Measurements from ENCODE around the gene DISC1. TPM values are rescaled to one million over a fixed set of nuclear protein-coding genes. Genes with fewer than 3 reads are reported as not detected.

The DISC1 gene
- total and polyA plus RNA-seq, 2 of the 13 experiments (the other 11 are each of a cell fraction or from before 2014, with no cell fraction given): 4.2 to 4.6 TPM

DNA sequence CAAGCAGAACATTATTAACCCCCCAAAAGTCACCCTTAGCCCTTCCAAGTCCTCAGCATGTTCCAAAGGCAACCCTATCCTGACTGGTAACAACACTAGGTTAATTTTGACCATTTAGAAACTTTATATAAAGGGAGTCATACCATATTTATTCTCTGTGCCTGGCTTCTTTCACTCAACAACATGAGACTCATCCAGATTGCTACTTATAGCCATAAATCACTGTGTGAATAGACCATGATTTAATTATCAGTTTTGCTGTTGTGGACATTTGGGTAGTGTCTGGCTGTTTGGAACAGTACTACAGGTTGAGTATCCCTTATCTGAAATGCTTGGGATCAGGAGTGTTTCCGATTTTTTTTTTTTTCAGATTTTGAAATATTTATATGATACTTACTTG, 252.1 kb downstream of the DISC1 start:
- FAIRE-seq (no peak), ATAC-seq (no peak), DNase-seq (ENCODE audit: low spot score) (no peak)
- H4K20me1 ChIP-seq (ENCODE audit: insufficient read depth, low read length): no peaks in the 10 kb centered on the region
- H3K79me2 ChIP-seq (ENCODE audit: insufficient read depth, low read length): no peaks in the 10 kb centered on the region
- in situ Hi-C loops (cut with HindIII; ENCODE audit: extremely low pct_ligation_motif_present, low pct_unique_long_range_greater_than_20kb): no loop called here
- H3K27ac ChIP-seq (ENCODE audit: extremely low read length, insufficient read depth, low read length): no peak overlapping the region
- H3K4me3 ChIP-seq (replicated peaks in 1 of 3; ENCODE audit: insufficient read depth in 1 of 3, low read depth in 2 of 3, low read length in 3 of 3): no peak overlapping the region
- H3K9me3 ChIP-seq (ENCODE audit: low read length): no peaks in the 10 kb centered on the region
- no peak overlapping the region for H2AFZ ChIP-seq (ENCODE audit: low read length)
- intact Hi-C loops (cut with micrococcal nuclease; ENCODE audit: unreplicated experiment): loop anchor here (2.0 kb wide), 1 partner anchor 70 kb away; no protein-coding TSS in a partner anchor
- H3K4me2 ChIP-seq (ENCODE audit: low read depth, low read length): no peak overlapping the region
- H3K9ac ChIP-seq (ENCODE audit: insufficient read depth, low read depth, low read length): no peak overlapping the region
- no peaks in the 10 kb centered on the region for H3K27me3 ChIP-seq (ENCODE audit: control insufficient read depth in 1 of 2, insufficient read depth in 2 of 2, low read length in 2 of 2)
- H3K4me1 ChIP-seq (ENCODE audit: insufficient read depth, low read length): no peaks in the 10 kb centered on the region
- CTCF ChIA-PET (ENCODE audit: low intra/inter-chr PET ratio, low total read pairs): no interaction called here
- 76% methylated on average over 1 of the region's 1 CpG for WGBS (ENCODE audit: low lambda C conversion rate)
- H3K36me3 ChIP-seq (replicated peaks in 1 of 2; ENCODE audit: control insufficient read depth in 1 of 2, insufficient read depth in 2 of 2, low read length in 2 of 2): 0 out of 5 replicates have a peak, but pooled peaks cover 0 to 3% of the 10 kb centered on the region in 2 experiments
- no TSS peak for BruUV-seq (replicated peaks)
- POLR2A ChIA-PET: no interaction called here
- no peak for TF ChIP-seq ZNF792 (CRISPR knock-in tag; IDR thresholded peaks at IDR 0.05)
- no peak for TF ChIP-seq ZNF230 (CRISPR knock-in tag; IDR thresholded peaks at IDR 0.05)
- TF ChIP-seq, protein P1, sequence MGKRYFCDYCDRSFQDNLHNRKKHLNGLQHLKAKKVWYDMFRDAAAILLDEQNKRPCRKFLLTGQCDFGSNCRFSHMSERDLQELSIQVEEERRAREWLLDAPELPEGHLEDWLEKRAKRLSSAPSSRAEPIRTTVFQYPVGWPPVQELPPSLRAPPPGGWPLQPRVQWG (CRISPR knock-in tag; IDR thresholded peaks at IDR 0.05; ENCODE audit: borderline replicate concordance, low read depth): no peak
- TF ChIP-seq ZBTB3 (CRISPR knock-in tag; IDR thresholded peaks at IDR 0.05; ENCODE audit: borderline replicate concordance, low read depth): no peak
- TF ChIP-seq, protein P2, sequence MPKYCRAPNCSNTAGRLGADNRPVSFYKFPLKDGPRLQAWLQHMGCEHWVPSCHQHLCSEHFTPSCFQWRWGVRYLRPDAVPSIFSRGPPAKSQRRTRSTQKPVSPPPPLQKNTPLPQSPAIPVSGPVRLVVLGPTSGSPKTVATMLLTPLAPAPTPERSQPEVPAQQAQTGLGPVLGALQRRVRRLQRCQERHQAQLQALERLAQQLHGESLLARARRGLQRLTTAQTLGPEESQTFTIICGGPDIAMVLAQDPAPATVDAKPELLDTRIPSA (CRISPR knock-in tag; IDR thresholded peaks at IDR 0.05; ENCODE audit: borderline replicate concordance): no peak
- no peak for TF ChIP-seq ZSCAN20 (CRISPR knock-in tag; IDR thresholded peaks at IDR 0.05; ENCODE audit: borderline replicate concordance)
- TF ChIP-seq NBN (conservative IDR thresholded peaks at IDR 0.05): no peak
- TF ChIP-seq ZSCAN22 (CRISPR knock-in tag; IDR thresholded peaks at IDR 0.05): no peak
- TF ChIP-seq ZNF382 (CRISPR knock-in tag; IDR thresholded peaks at IDR 0.05; ENCODE audit: borderline replicate concordance): no peak
- TF ChIP-seq, protein P3, sequence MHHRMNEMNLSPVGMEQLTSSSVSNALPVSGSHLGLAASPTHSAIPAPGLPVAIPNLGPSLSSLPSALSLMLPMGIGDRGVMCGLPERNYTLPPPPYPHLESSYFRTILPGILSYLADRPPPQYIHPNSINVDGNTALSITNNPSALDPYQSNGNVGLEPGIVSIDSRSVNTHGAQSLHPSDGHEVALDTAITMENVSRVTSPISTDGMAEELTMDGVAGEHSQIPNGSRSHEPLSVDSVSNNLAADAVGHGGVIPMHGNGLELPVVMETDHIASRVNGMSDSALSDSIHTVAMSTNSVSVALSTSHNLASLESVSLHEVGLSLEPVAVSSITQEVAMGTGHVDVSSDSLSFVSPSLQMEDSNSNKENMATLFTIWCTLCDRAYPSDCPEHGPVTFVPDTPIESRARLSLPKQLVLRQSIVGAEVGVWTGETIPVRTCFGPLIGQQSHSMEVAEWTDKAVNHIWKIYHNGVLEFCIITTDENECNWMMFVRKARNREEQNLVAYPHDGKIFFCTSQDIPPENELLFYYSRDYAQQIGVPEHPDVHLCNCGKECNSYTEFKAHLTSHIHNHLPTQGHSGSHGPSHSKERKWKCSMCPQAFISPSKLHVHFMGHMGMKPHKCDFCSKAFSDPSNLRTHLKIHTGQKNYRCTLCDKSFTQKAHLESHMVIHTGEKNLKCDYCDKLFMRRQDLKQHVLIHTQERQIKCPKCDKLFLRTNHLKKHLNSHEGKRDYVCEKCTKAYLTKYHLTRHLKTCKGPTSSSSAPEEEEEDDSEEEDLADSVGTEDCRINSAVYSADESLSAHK (CRISPR knock-in tag; IDR thresholded peaks at IDR 0.05; ENCODE audit: borderline replicate concordance): no peak
- no peak for TF ChIP-seq JUN (CRISPR knock-in tag; IDR thresholded peaks at IDR 0.05)
- TF ChIP-seq, protein P4, sequence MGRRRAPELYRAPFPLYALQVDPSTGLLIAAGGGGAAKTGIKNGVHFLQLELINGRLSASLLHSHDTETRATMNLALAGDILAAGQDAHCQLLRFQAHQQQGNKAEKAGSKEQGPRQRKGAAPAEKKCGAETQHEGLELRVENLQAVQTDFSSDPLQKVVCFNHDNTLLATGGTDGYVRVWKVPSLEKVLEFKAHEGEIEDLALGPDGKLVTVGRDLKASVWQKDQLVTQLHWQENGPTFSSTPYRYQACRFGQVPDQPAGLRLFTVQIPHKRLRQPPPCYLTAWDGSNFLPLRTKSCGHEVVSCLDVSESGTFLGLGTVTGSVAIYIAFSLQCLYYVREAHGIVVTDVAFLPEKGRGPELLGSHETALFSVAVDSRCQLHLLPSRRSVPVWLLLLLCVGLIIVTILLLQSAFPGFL (CRISPR knock-in tag; IDR thresholded peaks at IDR 0.05): no peak
- TF ChIP-seq, protein P5, sequence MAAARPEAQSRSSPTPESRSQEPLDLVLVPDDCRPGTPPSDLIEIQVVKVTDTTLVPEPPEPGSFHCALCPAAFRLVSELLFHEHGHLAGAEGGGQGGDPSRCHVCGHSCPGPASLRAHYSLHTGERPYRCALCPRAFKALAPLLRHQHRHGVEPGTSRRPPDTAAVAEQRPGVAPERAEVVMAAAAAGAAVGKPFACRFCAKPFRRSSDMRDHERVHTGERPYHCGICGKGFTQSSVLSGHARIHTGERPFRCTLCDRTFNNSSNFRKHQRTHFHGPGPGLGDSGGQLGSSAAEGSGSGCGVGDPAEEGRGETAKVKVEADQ (CRISPR knock-in tag; IDR thresholded peaks at IDR 0.05; ENCODE audit: borderline replicate concordance): no peak
- TF ChIP-seq ZNF790 (CRISPR knock-in tag; IDR thresholded peaks at IDR 0.05; ENCODE audit: borderline replicate concordance): no peak
- TF ChIP-seq, protein P6, sequence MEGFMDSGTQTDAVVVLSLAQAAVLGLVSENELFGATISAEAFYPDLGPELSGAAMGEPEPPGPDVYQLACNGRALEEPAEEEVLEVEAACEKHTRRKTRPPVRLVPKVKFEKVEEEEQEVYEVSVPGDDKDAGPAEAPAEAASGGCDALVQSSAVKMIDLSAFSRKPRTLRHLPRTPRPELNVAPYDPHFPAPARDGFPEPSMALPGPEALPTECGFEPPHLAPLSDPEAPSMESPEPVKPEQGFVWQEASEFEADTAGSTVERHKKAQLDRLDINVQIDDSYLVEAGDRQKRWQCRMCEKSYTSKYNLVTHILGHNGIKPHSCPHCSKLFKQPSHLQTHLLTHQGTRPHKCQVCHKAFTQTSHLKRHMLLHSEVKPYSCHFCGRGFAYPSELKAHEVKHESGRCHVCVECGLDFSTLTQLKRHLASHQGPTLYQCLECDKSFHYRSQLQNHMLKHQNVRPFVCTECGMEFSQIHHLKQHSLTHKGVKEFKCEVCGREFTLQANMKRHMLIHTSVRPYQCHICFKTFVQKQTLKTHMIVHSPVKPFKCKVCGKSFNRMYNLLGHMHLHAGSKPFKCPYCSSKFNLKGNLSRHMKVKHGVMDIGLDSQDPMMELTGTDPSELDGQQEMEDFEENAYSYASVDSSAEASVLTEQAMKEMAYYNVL (CRISPR knock-in tag; IDR thresholded peaks at IDR 0.05; ENCODE audit: borderline replicate concordance): no peak
- no peak for TF ChIP-seq ARNT (IDR thresholded peaks at IDR 0.05)
- TF ChIP-seq ZNF234 (CRISPR knock-in tag; conservative IDR thresholded peaks at IDR 0.05): no peak
- TF ChIP-seq ZNF589 (CRISPR knock-in tag; conservative IDR thresholded peaks at IDR 0.05): no peak
